H1 (cell line): ENCODE measurements around the gene CRTC3. TPM values are rescaled to one million over a fixed set of nuclear protein-coding genes. Genes with fewer than 3 reads are reported as not detected.

Experiments
- CTCF ChIA-PET: fragments of 300-600 bp; sonication (Branson Sonifier 250); formaldehyde crosslinking; loops from one replicate; lab custom pipeline; 2021; ENCODE audit not compliant: partially characterized antibody; lab: Charles Lee
- POLR2A ChIA-PET: fragments of 300-600 bp; sonication (Branson Sonifier 250); formaldehyde crosslinking; loops from one replicate; lab custom pipeline; 2021; ENCODE audit warnings: inconsistent platforms; ENCODE audit not compliant: partially characterized antibody; lab: Charles Lee
- DNase-seq, 2 experiments: peaks; one replicate each; pipeline versions ENCODE4 v3.0.0 to v3.0.0-alpha.2; 2010 to 2022; ENCODE audit warnings: low spot score in 2 of 2, low read depth in 1 of 2, mixed read lengths in 1 of 2
- FAIRE-seq: peaks from 2 replicates; lab custom pipeline; 2011; peaks lifted over from hg19 to GRCh38; lab: Jason Lieb, UNC
- H2AFZ ChIP-seq: 2 replicates; pipeline ENCODE4 v1.8.1; 2012; ENCODE audit warnings: low read length, inconsistent platforms
- H2AK5ac ChIP-seq: 2 replicates; pipeline ENCODE4 v1.6.1; 2013; ENCODE audit warnings: low read depth, low read length
- H2BK120ac ChIP-seq: replicated peaks from 2 replicates; pipeline ENCODE3; 2013; ENCODE audit warnings: low read depth, low read length, inconsistent platforms
- H2BK12ac ChIP-seq: 2 replicates; pipeline ENCODE4 v1.6.1; 2013; ENCODE audit warnings: low read depth, low read length
- H2BK15ac ChIP-seq: 2 replicates; pipeline ENCODE4 v1.6.1; 2013; ENCODE audit warnings: low read length
- H2BK20ac ChIP-seq: 2 replicates; pipeline ENCODE4 v1.6.1; 2013; ENCODE audit warnings: low read length
- H2BK5ac ChIP-seq: 2 replicates; pipeline ENCODE4 v1.6.1; 2013; ENCODE audit warnings: low read depth, low read length
- H3K14ac ChIP-seq: 2 replicates; pipeline ENCODE4 v1.6.1; 2013; ENCODE audit warnings: inconsistent platforms; ENCODE audit not compliant: insufficient read length
- H3K18ac ChIP-seq: 2 replicates; pipeline ENCODE4 v1.6.1; 2013; ENCODE audit warnings: low read length; ENCODE audit errors: extremely low read depth
- H3K23ac ChIP-seq: 2 replicates; pipeline ENCODE4 v1.6.1; 2013; ENCODE audit warnings: inconsistent platforms; ENCODE audit not compliant: insufficient read length
- H3K23me2 ChIP-seq: 2 replicates; pipeline ENCODE4 v1.6.1; 2013; ENCODE audit warnings: low read depth, low read length
- H3K27ac ChIP-seq: 2 replicates; pipeline ENCODE4 v1.6.1; 2011; ENCODE audit warnings: low read depth, low read length, inconsistent platforms
- H3K27me3 ChIP-seq, 4 experiments: replicated peaks in 1 of 4; 1 replicate in 1 of 4; 2 replicates in 3 of 4; pipeline versions ENCODE4 v1.6.1 to v1.8.1; 2011 to 2013; ENCODE audit warnings: low read length in 3 of 4, mild to moderate bottlenecking in 3 of 4, inconsistent platforms in 2 of 4, mixed read lengths in 2 of 4, moderate library complexity in 1 of 4; ENCODE audit not compliant: control insufficient read depth in 3 of 4, insufficient read depth in 3 of 4; ENCODE audit errors: extremely low read depth in 1 of 4
- H3K36me3 ChIP-seq, 4 experiments: 2 replicates each; pipeline versions ENCODE4 v1.6.1 to v1.8.1; 2011 to 2013; ENCODE audit warnings: mild to moderate bottlenecking in 4 of 4, low read length in 3 of 4, moderate library complexity in 2 of 4, control low read depth in 1 of 4, inconsistent platforms in 1 of 4; ENCODE audit not compliant: insufficient read depth in 4 of 4, control insufficient read depth in 2 of 4
- H3K4ac ChIP-seq: replicated peaks from 2 replicates; pipeline ENCODE3; 2013; ENCODE audit warnings: low read length, low read depth, mixed read lengths, inconsistent platforms; ENCODE audit not compliant: insufficient read length
- H3K4me1 ChIP-seq, 4 experiments: replicated peaks in 1 of 4; 1 replicate in 1 of 4; 2 replicates in 3 of 4; pipeline versions ENCODE4 v1.6.1 to v1.8.1; 2011 to 2013; ENCODE audit warnings: low read length in 3 of 4, inconsistent platforms in 2 of 4, mixed read lengths in 1 of 4; ENCODE audit not compliant: insufficient read depth in 4 of 4, control insufficient read depth in 3 of 4
- H3K4me2 ChIP-seq, 2 experiments: 2 replicates each; pipeline versions ENCODE4 v1.6.1 to v1.8.1; 2011 to 2013; ENCODE audit warnings: low read depth in 2 of 2, low read length in 2 of 2, control low read depth in 1 of 2, inconsistent platforms in 1 of 2, mild to moderate bottlenecking in 1 of 2; ENCODE audit not compliant: insufficient read depth in 1 of 2
- H3K4me3 ChIP-seq, 4 experiments: fragments of 200-600, 300-600 bp in 1 of 4; sonication (generic), shearing (Covaris generic), sonication (Bioruptor Twin) in 1 of 4; 2 replicates each; pipeline versions ENCODE4 v1.5.1 to v1.8.1; 2011 to 2016; ENCODE audit warnings: low read length in 4 of 4, low read depth in 3 of 4, control low read depth in 2 of 4, inconsistent platforms in 2 of 4, mild to moderate bottlenecking in 2 of 4, mixed read lengths in 1 of 4, moderate library complexity in 1 of 4; ENCODE audit not compliant: insufficient read depth in 2 of 4; ENCODE audit errors: extremely low read depth in 1 of 4
- H3K56ac ChIP-seq: replicated peaks from 2 replicates; pipeline ENCODE3; 2013; ENCODE audit warnings: low read depth, mild to moderate bottlenecking, mixed read lengths, low read length, inconsistent platforms; ENCODE audit not compliant: insufficient read length
- H3K79me1 ChIP-seq: 2 replicates; pipeline ENCODE4 v1.6.1; 2013; ENCODE audit warnings: low read depth, low read length, control low read depth
- H3K79me2 ChIP-seq, 2 experiments: 2 replicates each; pipeline versions ENCODE4 v1.6.1 to v1.8.1; 2012 to 2013; ENCODE audit warnings: low read length in 2 of 2, mild to moderate bottlenecking in 2 of 2, inconsistent platforms in 1 of 2; ENCODE audit not compliant: insufficient read depth in 2 of 2, control insufficient read depth in 1 of 2
- H3K9ac ChIP-seq, 4 experiments: replicated peaks in 1 of 4; 1 replicate in 1 of 4; 2 replicates in 3 of 4; pipeline versions ENCODE4 v1.6.1 to v1.8.1; 2011 to 2013; ENCODE audit warnings: low read depth in 3 of 4, low read length in 3 of 4, control low read depth in 2 of 4, mild to moderate bottlenecking in 2 of 4, moderate library complexity in 2 of 4, inconsistent platforms in 1 of 4; ENCODE audit errors: extremely low read depth in 1 of 4
- H3K9me3 ChIP-seq, 2 experiments: 2 replicates each; pipeline versions ENCODE4 v1.6.1 to v1.8.1; 2012 to 2013; ENCODE audit warnings: mild to moderate bottlenecking in 2 of 2, moderate library complexity in 2 of 2, control low read depth in 1 of 2, inconsistent platforms in 1 of 2, low read depth in 1 of 2, low read length in 1 of 2, mixed read lengths in 1 of 2; ENCODE audit not compliant: insufficient read depth in 2 of 2
- H4K20me1 ChIP-seq, 2 experiments: replicated peaks in 1 of 2; 2 replicates each; pipeline versions ENCODE3 to v1.8.1; 2011 to 2013; ENCODE audit warnings: inconsistent platforms in 2 of 2, low read length in 2 of 2, mild to moderate bottlenecking in 1 of 2; ENCODE audit not compliant: insufficient read depth in 2 of 2, control insufficient read depth in 1 of 2
- H4K5ac ChIP-seq: 2 replicates; pipeline ENCODE4 v1.6.1; 2013; ENCODE audit warnings: low read length, low read depth, mixed read lengths, inconsistent platforms; ENCODE audit not compliant: insufficient read length
- H4K8ac ChIP-seq: 2 replicates; pipeline ENCODE4 v1.8.0; 2013; ENCODE audit warnings: mild to moderate bottlenecking, moderate library complexity, low read length, inconsistent platforms; ENCODE audit not compliant: insufficient read depth; ENCODE audit errors: extremely low read depth
- H4K91ac ChIP-seq: replicated peaks from 2 replicates; pipeline ENCODE3; 2013; ENCODE audit warnings: low read length, mixed read lengths, inconsistent platforms; ENCODE audit not compliant: insufficient read length
- CEBPB ChIP-seq: IDR thresholded peaks from 2 replicates; pipeline ENCODE4 v1.6.1; 2012; ENCODE audit warnings: low read depth, low read length
- CREB1 ChIP-seq: IDR thresholded peaks from 2 replicates; pipeline ENCODE4 v1.6.1; 2012; ENCODE audit warnings: inconsistent platforms
- EGR1 ChIP-seq: IDR thresholded peaks from 2 replicates; pipeline ENCODE4 v1.6.1; 2011; ENCODE audit warnings: low read depth, low read length, borderline replicate concordance
- EP300 ChIP-seq, 2 experiments: IDR thresholded peaks; 1 replicate in 1 of 2; 2 replicates in 1 of 2; pipeline ENCODE4 v1.6.1; 2011 to 2012; ENCODE audit warnings: low read depth in 2 of 2, low read length in 2 of 2, mild to moderate bottlenecking in 2 of 2, borderline replicate concordance in 1 of 2, inconsistent platforms in 1 of 2, moderate library complexity in 1 of 2
- GABPA ChIP-seq: IDR thresholded peaks from 2 replicates; pipeline ENCODE4 v1.6.1; 2011; ENCODE audit warnings: mild to moderate bottlenecking, low read length, moderate library complexity, borderline replicate concordance; ENCODE audit not compliant: insufficient read depth
- HDAC6 ChIP-seq: IDR thresholded peaks from one replicate; pipeline ENCODE4 v1.7.1; 2012; ENCODE audit warnings: low read depth, mild to moderate bottlenecking, inconsistent platforms, low read length, moderate library complexity
- JUND ChIP-seq: IDR thresholded peaks from 2 replicates; pipeline ENCODE4 v1.6.1; 2011; ENCODE audit warnings: mild to moderate bottlenecking, improper control_type of control experiment, low read length
- KDM5A ChIP-seq: fragments of 200-600 bp; IDR thresholded peaks from 2 replicates; pipeline ENCODE4 v1.7.1; 2012; ENCODE audit warnings: mild to moderate bottlenecking, low read length, inconsistent platforms, mixed read lengths
- NANOG ChIP-seq: IDR thresholded peaks from 2 replicates; pipeline ENCODE4 v1.6.1; 2011; ENCODE audit warnings: low read length, low read depth, mild to moderate bottlenecking, inconsistent platforms; ENCODE audit not compliant: insufficient read depth, poor library complexity, severe bottlenecking
- SAP30 ChIP-seq: fragments of 300-600 bp; sonication (generic); IDR thresholded peaks from 2 replicates; pipeline ENCODE4 v1.7.1; 2012; ENCODE audit warnings: low read length, moderate library complexity, mild to moderate bottlenecking, inconsistent platforms; ENCODE audit not compliant: insufficient read depth, insufficient replicate concordance
- SP2 ChIP-seq: IDR thresholded peaks from 2 replicates; pipeline ENCODE4 v1.6.1; 2012; ENCODE audit warnings: mild to moderate bottlenecking, low read length, inconsistent platforms
- TBP ChIP-seq: IDR thresholded peaks from 2 replicates; pipeline ENCODE4 v1.6.1; 2011; ENCODE audit warnings: low read depth, low read length, improper control_type of control experiment
- TCF12 ChIP-seq: IDR thresholded peaks from 2 replicates; pipeline ENCODE4 v1.6.1; 2011; ENCODE audit warnings: low read depth, mild to moderate bottlenecking, low read length
- ZNF274 ChIP-seq: IDR thresholded peaks from 2 replicates; pipeline ENCODE4 v1.7.0; 2012; ENCODE audit warnings: low read length, borderline replicate concordance; ENCODE audit errors: extremely low read depth
- WGBS, 2 experiments: shearing (Covaris generic) in 1 of 2; methylation state at CpG; one replicate each; pipeline versions ENCODE4 v1.1.6 to v1.1.7; 2013 to 2015; ENCODE audit warnings: low lambda C conversion rate in 2 of 2, mixed read lengths in 2 of 2, inconsistent platforms in 1 of 2, low coverage in 1 of 2, missing lambda C conversion rate in 1 of 2; ENCODE audit not compliant: insufficient replicate concordance in 2 of 2, insufficient coverage in 1 of 2, insufficient read length in 1 of 2; ENCODE audit errors: extremely low coverage in 1 of 2, missing lambda C conversion rate in 1 of 2; 5-methylcytosine and 5-hydroxymethylcytosine counted together
- polyA plus RNA-seq, 7 experiments: library from polyadenylated mRNA; depleted of rRNA in 3 of 7; stranded (reverse) in 5 of 7; unstranded in 2 of 7; fragments of >200 nt in 5 of 7; fragments of 200-250 nt in 2 of 7; gene quantifications; 1 replicate in 5 of 7; 2 replicates in 1 of 7; 4 replicates in 1 of 7; pipeline versions ENCODE4 v1.2.1 to v1.2.3, GENCODE V29; 2011 to 2013; ENCODE audit warnings: missing spikeins in 2 of 7, mixed read lengths in 2 of 7
- total RNA-seq: library from RNA; stranded (reverse); fragmentation: NEBNext Ultra II Directional; extraction: Animal tissue kit (Norgen Biotek cat#: 25700); gene quantifications from 2 replicates; pipeline ENCODE4 v1.2.1, GENCODE V29; 2021
- TF ChIP-seq, protein P1 (sequence below): IDR thresholded peaks from 2 replicates; pipeline ENCODE4 v1.6.1; 2012; ENCODE audit warnings: inconsistent platforms

Gene CRTC3
- total and polyA plus RNA-seq, 2 of the 8 experiments (the other 6 are each of a cell fraction or from before 2014, with no cell fraction given) = 5.0 to 5.3 TPM

GRCh38 chr15:90552929-90553211 is 23.1 kb downstream of the CRTC3 start:
- H2BK12ac ChIP-seq = no peak overlapping the region
- no peak overlapping the region for H3K18ac ChIP-seq
- H3K27ac ChIP-seq = no peak overlapping the region
- ChIA-PET CTCF (interaction anchor here (0.7 to 1.2 kb wide), 3 partner anchors 8 to 252 kb away, joined by 3 read pairs; no protein-coding TSS in a partner anchor), POLR2A (no interaction called here)
- H4K20me1 ChIP-seq = no peaks in the 10 kb centered on the region
- WGBS, 2 experiments = 87% methylated on average over 1 of the region's 1 CpG; no CpG with 5 or more reads in 1 of the 2 experiments
- H4K8ac ChIP-seq = no peak overlapping the region
- no peak overlapping the region for H3K4me2 ChIP-seq
- DNase-seq (no peak), FAIRE-seq (no peak)
- no peak overlapping the region for H2AFZ ChIP-seq
- H2AK5ac ChIP-seq = no peak overlapping the region
- H3K79me2 ChIP-seq = no peaks in the 10 kb centered on the region
- no peak overlapping the region for H3K4me3 ChIP-seq
- H3K4me1 ChIP-seq = no peaks in the 10 kb centered on the region; a peak in 1 of 7 replicates
- H3K56ac ChIP-seq = no peak overlapping the region
- H2BK15ac ChIP-seq = no peak overlapping the region
- no peak overlapping the region for H3K23ac ChIP-seq
- no peak overlapping the region for H3K4ac ChIP-seq
- no peaks in the 10 kb centered on the region for H3K23me2 ChIP-seq
- no peaks in the 10 kb centered on the region for H3K9me3 ChIP-seq
- H2BK120ac ChIP-seq = no peak overlapping the region
- no peak overlapping the region for H3K14ac ChIP-seq
- no peaks in the 10 kb centered on the region for H3K36me3 ChIP-seq
- H3K79me1 ChIP-seq = no peaks in the 10 kb centered on the region
- H3K9ac ChIP-seq = no peak overlapping the region
- TF ChIP-seq TCF12 = no peak
- TF ChIP-seq ZNF274 = no peak
- no peak for TF ChIP-seq HDAC6
- no peak for TF ChIP-seq SAP30
- TF ChIP-seq CEBPB = no peak
- TF ChIP-seq SP2 = no peak
- TF ChIP-seq, protein P1, sequence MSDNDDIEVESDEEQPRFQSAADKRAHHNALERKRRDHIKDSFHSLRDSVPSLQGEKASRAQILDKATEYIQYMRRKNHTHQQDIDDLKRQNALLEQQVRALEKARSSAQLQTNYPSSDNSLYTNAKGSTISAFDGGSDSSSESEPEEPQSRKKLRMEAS = no peak
- TF ChIP-seq GABPA = no peak
- TF ChIP-seq TBP = no peak
- no peak for TF ChIP-seq JUND
- TF ChIP-seq KDM5A = no peak
- no peak for TF ChIP-seq EP300 (IDR thresholded peaks at IDR 0.05; ENCODE audit: borderline replicate concordance in 1 of 2, low read depth in 2 of 2, low read length in 2 of 2)
- TF ChIP-seq CREB1 = no peak
- TF ChIP-seq NANOG = no peak
- TF ChIP-seq EGR1 = no peak
- TF ChIP-seq, all 59 proteins: peak for 0
- no peak overlapping the region for H4K5ac ChIP-seq
- no peaks in the 10 kb centered on the region for H3K27me3 ChIP-seq
- H2BK20ac ChIP-seq = no peak overlapping the region
- no peak overlapping the region for H4K91ac ChIP-seq
- H2BK5ac ChIP-seq = no peak overlapping the region
